Sigmoid colon (tissue), 4 donors: ENCODE results near the gene MYLIP.

Experiments
- CTCF ChIP-seq, 4 experiments: fragments of 450-650 bp in 3 of 4; fragments of 200-600 bp in 1 of 4; IDR thresholded peaks; one replicate each; pipeline ENCODE4 v1.5.1; 2016 to 2019; ENCODE audit warnings: antibody characterized with exemption in 4 of 4, mild to moderate bottlenecking in 3 of 4, moderate library complexity in 2 of 4
- EP300 ChIP-seq, 4 donors: sonication (generic); formaldehyde crosslinking; IDR thresholded peaks; one replicate each; pipeline ENCODE4 v1.6.1; 2017; ENCODE audit warnings: antibody characterized with exemption in 4 of 4
- POLR2A ChIP-seq, 2 donors: fragments of 450-650 bp; IDR thresholded peaks; one replicate each; pipeline ENCODE4 v1.6.1; 2016; ENCODE audit warnings: antibody characterized with exemption in 2 of 2, mild to moderate bottlenecking in 2 of 2, moderate library complexity in 2 of 2
- POLR2AphosphoS5 ChIP-seq, 4 donors: sonication (generic); formaldehyde crosslinking; IDR thresholded peaks; one replicate each; pipeline ENCODE4 v1.6.1; 2017; ENCODE audit warnings: antibody characterized with exemption in 4 of 4

- TF ChIP-seq CTCF (IDR thresholded peaks at IDR 0.05) (no peak), POLR2AphosphoS5 (IDR thresholded peaks at IDR 0.05) (no peak), POLR2A (IDR thresholded peaks at IDR 0.05) (no peak), EP300 (IDR thresholded peaks at IDR 0.05) (no peak)
Measured at GRCh38 chr6:16095180-16095579, 33.7 kb upstream of the MYLIP start.
